HG03066 (cell line): ENCODE results near the gene SLC25A28.

ENCODE experiments used
- ATAC-seq: cut with Tn5 transposase; IDR thresholded peaks from one replicate; pipeline ENCODE4 v1.9.1; 2021; ENCODE audit warnings: low read depth; ENCODE audit not compliant: unreplicated experiment

SLC25A28 gene

DNA sequence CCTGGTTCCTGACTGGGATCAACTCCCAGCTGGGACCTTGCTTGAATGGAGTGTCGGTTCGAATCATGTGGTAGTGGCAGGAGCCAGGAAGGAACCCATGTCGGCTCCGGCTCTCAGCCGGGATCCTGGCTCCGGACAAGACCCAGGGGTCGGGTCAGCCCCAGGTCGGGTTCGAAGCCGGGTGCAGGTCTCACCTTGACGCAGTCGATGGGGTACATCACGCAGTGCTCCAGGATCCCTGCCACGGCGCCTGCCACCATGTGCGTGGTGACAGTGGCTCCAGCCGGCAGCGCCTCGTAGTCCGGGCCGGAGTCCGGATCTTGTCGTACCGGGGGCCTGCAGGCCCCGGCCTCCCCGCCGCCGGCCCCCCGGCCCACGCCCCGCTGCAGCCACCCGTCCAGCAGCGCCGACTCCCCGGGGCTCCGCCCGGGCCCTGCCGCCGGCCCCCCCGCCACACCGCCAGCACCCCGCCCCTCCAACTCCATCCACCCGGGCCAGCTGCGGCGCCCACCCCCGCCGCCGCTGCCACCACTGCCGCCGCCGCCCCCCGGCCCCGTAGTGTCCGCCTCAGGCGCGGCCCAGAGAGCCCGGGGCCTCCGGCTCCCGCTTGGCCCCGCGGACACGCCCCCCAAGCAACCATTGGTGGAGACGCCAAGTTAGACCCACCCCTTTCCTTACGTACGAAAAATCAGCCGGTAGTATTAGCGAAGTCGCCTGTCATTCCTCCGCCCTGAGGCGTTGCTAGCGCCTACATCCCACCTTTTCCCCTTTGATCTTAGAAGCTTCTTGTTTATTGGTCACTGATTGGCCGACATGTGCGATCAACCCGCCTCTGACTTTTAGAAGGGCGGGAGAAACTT, at the start of gene SLC25A28:
TSS of gene SLC25A28 (minus strand) at position 589 of the 860 bp plus-strand sequence. CDS start at position 485, 104 bp downstream.
- ATAC-seq = peak; percentile 75

GRCh38 chr10:99667108-99667751, 47.0 kb upstream of the SLC25A28 start:
- no peak for ATAC-seq

DNA sequence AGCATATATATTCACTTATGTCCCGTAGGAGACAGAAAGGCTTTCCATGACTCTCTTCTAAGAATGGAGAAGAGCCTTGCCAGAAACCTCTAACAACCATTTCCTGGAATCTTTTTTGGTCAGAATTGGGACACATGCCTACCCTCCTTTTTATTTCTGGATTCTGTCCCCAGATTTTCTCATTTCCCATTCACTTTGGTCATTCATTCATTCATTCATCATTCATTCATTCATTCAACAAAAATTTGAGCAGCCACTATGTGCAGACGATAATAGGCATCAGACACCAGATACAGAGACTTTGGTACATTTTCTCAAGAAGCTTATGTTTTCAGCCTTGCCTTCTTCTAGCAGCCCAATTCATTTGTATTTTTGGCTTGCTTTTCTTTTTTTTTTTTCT, 45.1 kb upstream of the SLC25A28 start:
- no peak for ATAC-seq

DNA sequence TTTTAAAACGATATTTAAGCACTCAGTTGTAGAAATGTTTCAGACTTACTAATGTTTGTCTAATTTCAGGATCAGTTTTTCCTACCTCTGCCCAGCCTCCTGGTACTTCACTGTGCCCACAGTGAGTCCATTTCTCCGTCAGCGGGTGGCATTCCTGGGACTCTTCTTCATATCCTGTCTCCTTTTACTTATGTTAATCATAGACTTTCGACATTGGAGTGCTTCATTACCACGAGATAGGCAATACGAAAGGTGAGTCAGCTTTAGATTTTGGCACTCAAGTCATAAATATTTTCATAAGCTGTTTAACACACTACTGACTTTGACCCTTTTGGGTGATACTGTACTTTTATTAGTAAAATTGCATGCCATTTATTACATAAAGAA, 41.1 kb upstream of the SLC25A28 start:
- ATAC-seq = no peak

DNA sequence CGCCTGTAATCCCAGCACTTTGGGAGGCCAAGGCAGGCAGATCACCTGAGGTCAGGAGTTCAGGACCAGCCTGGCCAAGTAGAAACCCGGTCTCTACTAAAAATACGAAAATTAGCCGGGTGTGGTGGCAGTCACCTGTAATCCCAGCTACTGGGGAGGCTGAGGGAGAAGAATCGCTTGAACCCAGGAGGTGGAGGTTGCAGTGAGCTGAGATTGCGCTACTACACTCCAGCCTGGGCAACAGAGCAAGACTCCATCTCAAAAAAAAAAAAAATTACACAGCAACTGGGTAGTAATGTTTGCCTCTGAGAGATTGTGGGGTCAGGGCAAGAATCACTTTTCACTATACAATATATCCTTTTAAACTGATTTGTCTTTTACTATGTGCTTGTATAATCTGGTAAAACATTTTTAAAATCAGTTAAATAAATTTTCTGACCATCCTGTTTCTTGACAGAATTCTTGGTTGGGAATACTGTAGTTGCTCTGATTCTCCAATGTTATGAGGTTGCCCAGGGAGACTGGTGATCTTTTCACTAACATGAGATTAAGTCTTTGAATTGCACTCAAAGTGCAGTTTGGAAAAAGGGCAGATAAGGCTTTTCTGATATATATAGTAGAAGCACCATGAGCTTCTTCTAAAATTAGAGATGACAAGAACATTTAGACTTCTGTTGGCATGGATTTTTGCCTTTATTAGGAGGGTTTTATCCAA, 40.6 kb upstream of the SLC25A28 start:
- no peak for ATAC-seq

DNA sequence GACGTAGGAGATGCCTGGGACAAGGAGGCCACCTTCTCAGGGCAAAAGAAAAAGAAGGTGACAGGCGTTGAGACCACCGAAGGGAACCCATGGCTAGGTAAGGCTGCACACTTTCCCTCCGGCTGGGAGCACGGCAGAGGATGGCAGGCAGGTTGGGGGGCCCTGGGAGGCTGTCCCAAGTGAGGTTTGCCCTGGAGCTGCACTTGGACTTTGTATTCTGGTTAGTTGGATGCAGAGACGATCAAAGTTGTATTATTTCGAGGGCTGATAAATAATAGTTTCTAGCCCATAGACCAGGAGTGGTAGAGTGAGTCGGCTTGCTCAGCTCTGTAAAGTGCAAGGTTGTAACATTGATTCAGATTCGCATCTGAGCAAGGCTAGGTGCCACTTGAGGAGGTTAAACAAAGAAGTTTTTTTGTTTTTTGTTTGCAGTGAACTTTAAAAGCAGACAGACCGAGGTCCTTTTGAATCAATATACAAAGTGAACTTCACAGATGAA, 39.7 kb upstream of the SLC25A28 start:
- ATAC-seq = no peak

DNA sequence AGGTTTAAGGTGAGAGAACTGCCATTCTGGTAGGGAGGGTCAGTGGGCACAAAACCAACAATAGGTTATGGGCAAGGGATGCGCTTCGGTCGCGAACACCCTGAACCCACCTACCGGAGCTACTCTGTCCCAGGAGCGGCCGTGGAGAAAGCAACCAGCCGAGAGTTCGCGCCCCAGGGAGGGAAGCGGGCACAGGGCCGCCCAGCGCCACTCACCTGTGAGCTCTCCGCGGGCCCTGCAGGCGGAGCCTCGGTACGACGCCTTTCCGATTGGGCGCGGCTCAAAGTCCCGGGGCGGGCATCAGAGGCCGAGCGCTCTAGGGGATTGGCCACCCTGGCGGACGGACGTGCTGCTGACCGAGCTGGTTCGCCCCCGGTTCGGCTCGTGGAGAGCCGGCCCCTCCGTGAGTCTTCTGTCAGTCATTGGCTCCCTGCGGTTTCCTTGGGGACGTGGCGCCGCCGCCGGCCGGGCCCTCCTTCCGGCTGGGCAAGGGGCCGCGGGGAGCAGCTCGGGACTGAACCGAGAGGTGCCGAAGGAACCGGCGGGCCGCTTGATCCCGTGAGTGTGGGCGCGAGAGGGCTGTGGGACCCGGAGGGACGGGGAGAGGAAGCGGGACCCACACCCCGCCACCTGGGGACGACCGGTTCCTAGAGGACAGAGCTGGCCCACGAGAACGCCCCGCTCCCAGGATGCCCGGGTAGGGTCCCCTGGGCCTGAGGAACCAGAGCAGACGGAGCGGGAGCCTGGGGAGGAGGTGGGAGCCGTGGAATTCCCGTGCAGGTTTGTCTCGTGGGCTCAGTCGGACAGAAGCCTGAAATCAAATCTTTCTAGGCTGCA, 39.0 kb upstream of the SLC25A28 start, which contains the start of gene ENTPD7:
TSS of gene ENTPD7 (plus strand) at position 479 of the 837 bp plus-strand sequence. CDS start 448 bp downstream, outside the sequence.
- peak; percentile 99 for ATAC-seq

GRCh38 chr10:99658622-99659030, 38.4 kb upstream of the SLC25A28 start:
- peak; percentile 3 for ATAC-seq

DNA sequence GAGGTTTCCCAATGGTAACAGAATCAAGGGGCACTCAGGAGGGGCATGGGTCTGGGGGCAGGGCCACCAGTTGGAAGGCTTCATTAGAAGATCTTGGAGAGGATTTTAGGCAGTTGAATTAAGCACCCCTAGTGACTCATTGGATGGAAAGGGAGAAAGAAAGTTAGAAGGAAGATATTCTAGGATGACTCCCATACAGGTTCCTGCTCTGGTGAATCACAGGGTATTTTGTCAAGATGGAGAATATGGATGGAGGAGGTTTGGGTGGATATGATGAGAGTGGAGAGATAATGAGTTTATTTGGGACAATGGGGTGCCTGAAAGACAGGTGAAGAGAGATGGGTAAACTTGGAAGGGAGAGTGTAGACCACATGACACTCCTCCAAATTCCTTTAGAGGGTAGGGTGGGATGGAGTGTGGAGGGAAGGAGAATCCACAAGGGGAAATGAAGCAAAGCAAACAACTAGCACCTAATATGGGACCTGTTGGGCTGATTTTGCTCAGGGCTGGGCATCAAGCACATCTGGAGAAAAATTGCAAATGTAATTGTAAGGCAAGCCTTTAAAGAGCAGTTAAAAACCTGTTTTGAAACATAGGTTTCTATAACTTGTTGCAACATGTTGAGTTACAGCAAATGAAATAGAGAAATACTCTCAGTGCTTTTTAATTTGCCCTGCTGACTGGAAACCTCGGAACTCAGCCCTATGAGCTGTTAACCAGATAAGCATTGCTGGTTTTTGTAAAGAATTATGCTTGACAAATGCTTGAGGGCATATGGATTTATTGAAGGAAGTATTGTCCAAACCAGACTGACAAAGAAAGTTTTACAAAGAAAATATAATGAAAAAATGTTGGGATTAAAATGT, 36.2 kb upstream of the SLC25A28 start:
- ATAC-seq = no peak

DNA sequence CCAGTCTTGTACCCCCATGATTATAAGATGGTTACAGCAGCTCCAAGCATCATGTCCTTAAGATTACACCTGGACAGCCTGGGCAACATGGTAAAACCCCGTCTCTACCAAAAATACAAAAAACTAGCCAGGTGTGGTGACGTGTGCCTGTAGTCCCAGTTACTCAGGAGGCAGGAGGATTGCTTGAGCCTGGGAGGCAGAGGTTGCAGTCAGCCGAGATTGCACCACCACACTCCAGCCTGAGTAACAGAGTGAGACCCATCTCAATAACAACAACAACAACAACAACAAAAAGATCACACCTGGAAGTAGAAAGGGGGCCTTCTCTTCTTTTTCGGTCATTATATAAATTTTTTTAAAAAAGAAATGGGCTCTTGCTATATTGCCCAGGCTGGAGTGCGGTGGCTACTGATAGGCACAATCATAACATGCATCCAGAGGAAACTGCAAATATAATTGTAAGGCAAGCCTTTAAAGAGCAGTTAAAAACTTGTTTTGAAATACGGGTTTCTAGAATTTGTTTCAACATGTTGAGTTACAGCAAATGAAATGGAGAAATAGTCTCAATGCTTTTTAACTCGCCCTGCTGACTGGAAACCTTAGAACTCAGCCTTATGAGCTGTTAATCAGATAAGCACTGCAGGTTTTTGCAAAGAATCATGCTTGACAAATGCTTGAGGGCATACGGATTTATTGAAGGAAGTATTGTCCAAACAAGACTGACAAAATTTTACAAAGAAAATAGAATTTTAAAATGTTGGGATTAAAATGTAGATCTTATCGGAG, 34.3 kb upstream of the SLC25A28 start:
- ATAC-seq = no peak

DNA sequence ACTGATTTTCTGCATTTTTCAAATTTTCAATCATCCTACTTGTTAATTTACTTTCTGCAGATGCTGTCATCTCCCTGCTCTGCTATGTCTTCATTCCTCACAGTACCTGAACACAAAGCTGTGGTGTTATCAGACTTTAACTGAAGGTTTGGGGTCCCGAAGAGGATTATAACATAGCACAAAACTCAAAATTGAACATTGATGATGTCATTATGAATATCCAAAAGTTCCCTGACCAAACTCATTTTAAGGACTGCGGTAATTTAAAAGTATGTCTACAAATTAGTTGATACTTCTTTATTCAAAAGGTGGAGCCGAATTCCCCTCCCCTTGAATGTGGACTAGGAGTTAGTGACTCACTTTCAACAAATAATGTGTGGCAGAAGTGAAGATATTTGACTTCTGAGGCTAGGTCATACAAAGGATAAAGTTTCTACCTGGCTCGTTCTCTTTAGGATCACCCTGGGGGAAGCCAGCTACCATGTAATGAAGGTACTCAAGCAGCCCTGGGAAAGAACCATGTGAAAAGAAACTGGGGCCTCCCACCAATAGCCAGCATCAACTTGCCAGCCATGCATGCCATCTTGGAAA, 32.7 kb upstream of the SLC25A28 start:
- no peak for ATAC-seq

DNA sequence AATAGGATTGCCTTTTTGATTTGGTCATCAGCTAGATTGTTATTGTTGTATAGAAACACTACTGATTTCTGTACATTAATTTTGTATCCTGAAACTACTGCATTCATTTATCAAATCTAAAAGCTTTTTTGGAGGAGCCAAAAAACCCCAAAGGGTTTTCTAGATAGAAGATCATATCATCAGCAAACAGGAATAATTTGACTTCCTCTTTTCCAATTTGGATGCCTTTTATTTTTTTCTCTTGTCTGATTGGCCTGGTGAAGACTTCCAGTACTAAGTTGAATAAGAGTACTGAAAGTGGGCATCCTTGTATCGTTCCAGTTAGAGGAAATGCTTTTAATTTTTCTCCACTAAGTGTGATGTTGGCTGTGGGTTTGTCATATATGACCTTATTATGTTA, 28.5 kb upstream of the SLC25A28 start:
- no peak for ATAC-seq

GRCh38 chr10:99647601-99648151, 27.4 kb upstream of the SLC25A28 start:
- ATAC-seq = no peak

DNA sequence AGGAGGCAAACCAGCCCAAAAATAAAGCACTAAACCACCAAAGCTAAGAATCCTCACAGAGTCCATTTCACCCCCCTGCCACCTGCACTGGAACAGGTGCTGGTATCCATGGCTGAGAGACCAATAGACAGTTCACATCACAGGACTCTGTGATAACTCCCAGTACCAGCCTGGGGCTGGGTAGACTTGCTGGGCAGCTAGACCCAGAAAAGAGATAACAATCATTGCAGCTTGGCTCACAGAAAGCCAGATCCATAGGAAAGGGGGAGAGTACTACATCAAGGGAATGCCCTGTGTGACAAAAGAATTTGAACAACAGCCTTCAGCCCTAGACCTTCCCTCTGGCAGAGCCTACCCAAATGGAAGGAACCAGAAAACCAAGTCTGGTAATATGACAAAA, 13.6 kb upstream of the SLC25A28 start:
- ATAC-seq = no peak

GRCh38 chr10:99631496-99631895, 11.3 kb upstream of the SLC25A28 start:
- no peak for ATAC-seq

GRCh38 chr10:99630991-99631390, 10.8 kb upstream of the SLC25A28 start:
- no peak for ATAC-seq

DNA sequence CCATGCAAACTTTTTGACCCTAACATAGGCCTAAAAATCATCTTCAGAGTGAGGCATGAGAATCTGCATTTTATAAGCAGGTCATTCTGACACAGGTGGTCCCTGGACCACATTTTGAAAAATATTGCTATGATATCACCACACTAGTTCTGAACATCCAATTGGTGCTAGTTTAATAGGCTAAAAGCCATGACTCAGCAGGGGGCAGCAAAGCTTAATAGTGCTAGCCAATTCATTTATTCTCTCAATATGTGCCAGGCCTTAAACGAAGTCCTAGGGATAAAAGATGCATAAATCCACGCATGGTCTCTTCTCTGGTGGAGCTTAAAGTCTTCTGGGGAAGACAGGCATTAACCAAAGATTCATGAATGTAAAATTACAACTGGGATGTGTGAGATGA, 10.2 kb upstream of the SLC25A28 start:
- ATAC-seq = no peak

GRCh38 chr10:99629625-99629978, 9.4 kb upstream of the SLC25A28 start:
- ATAC-seq = no peak
